Ovary (tissue), 9 donors: ENCODE data around the gene RSAD2. TPM values are rescaled to one million over a fixed set of nuclear protein-coding genes. Genes with fewer than 3 reads are reported as not detected.

ENCODE experiments used
- DNase-seq, 5 donors: peaks; one replicate each; pipeline ENCODE4 v3.0.0-alpha.2; 2019 to 2020
- H3K27ac ChIP-seq, 2 donors: fragments of 200-600 bp; one replicate each; pipeline versions ENCODE4 v1.5.1 to v1.8.0; 2019 to 2022
- H3K27me3 ChIP-seq: fragments of 200-600 bp; one replicate; pipeline ENCODE4 v1.8.0; 2022
- H3K36me3 ChIP-seq: fragments of 200-600 bp; sonication (generic); one replicate; pipeline ENCODE4 v1.5.1; 2019
- H3K4me1 ChIP-seq: one replicate; pipeline ENCODE4 v1.8.1; 2013; ENCODE audit warnings: mild to moderate bottlenecking, moderate library complexity; ENCODE audit not compliant: insufficient read depth
- H3K4me3 ChIP-seq: fragments of 200-600 bp; sonication (generic); one replicate; pipeline ENCODE4 v1.5.1; 2017
- H3K9me3 ChIP-seq, 2 donors: fragments of 200-600 bp in 1 of 2; sonication (generic) in 1 of 2; one replicate each; pipeline versions ENCODE4 v1.5.1 to v1.8.1; 2013 to 2019; ENCODE audit warnings: mild to moderate bottlenecking in 1 of 2, moderate library complexity in 1 of 2
- CTCF ChIP-seq, 3 donors: fragments of 450-650 bp in 2 of 3; fragments of 200-600 bp in 1 of 3; IDR thresholded peaks; one replicate each; pipeline versions ENCODE4 v1.5.1 to v1.8.0; 2016 to 2022; ENCODE audit warnings: antibody characterized with exemption in 3 of 3, mild to moderate bottlenecking in 1 of 3
- EP300 ChIP-seq: sonication (generic); formaldehyde crosslinking; IDR thresholded peaks from one replicate; pipeline ENCODE4 v1.6.1; 2017; ENCODE audit warnings: antibody characterized with exemption
- POLR2A ChIP-seq: fragments of 450-650 bp; IDR thresholded peaks from one replicate; pipeline ENCODE4 v1.6.1; 2017; ENCODE audit warnings: antibody characterized with exemption, mild to moderate bottlenecking, moderate library complexity
- WGBS, 3 donors: extraction: QIAGEN DNeasy Blood & Tissue Kit in 1 of 3; methylation state at CpG; one replicate each; pipeline versions ENCODE4 v1.1.5 to v1.1.7; 2013 to 2017; 5-methylcytosine and 5-hydroxymethylcytosine counted together
- intact Hi-C, 4 donors: fragments of 100-400 bp; cut with DNase I; formaldehyde crosslinking; loops; one replicate each; pipeline versions ENCODE4 v1.11.0 to v1.15.1; 2022 to 2023
- polyA plus RNA-seq, 2 donors: library from polyadenylated mRNA; stranded (reverse); fragments of 200-250 nt in 1 of 2; fragments of 350-450 nt in 1 of 2; fragmentation: Illumina TruSeq in 1 of 2; extraction: RNeasy Lipid Tissue Mini Kit (QIAGEN cat#74804) in 1 of 2; gene quantifications; one replicate each; pipeline ENCODE4 v1.2.3, GENCODE V29; 2013 to 2014
- total RNA-seq, 7 donors: library from RNA; depleted of rRNA in 2 of 7; stranded (reverse); fragments of >200 nt in 2 of 7; fragmentation: NEBNext Ultra II Directional in 3 of 7; extraction: Animal tissue kit (Norgen Biotek cat#: 25700) in 3 of 7; gene quantifications; one replicate each; pipeline versions ENCODE4 v1.1.0 to v1.2.4, GENCODE V29; 2016 to 2023
- donor health status: DM: no; HTN: no; CAD: no; lungs with moderate emphysema.
- donor health status: DM: no; HTN: no; CAD: no.
- donor health status: Bipolar disorder and iron deficiency.
- donor health status: DM: yes; HTN: yes; CAD: no.
- donor health status: DM: no; HTN: no; CAD: no.
- donor health status: DM: yes; HTN: yes; CAD: no.

The RSAD2 gene
- total and polyA plus RNA-seq, 9 donors = 1.9 to 11.1 (median 4.7) TPM

GRCh38 chr2:6883448-6884122, 6.0 kb downstream of the RSAD2 start:
- H3K4me1 ChIP-seq = peaks cover 2% of the 10 kb centered on the region
- no peak for TF ChIP-seq POLR2A
- no peak for TF ChIP-seq EP300
- no peak for TF ChIP-seq CTCF (IDR thresholded peaks at IDR 0.05)
- no peaks in the 10 kb centered on the region for H3K9me3 ChIP-seq
- no peak for DNase-seq
- no peaks in the 10 kb centered on the region for H3K36me3 ChIP-seq
- no peak overlapping the region for H3K4me3 ChIP-seq
- no peaks in the 10 kb centered on the region for H3K27me3 ChIP-seq
- WGBS, 3 donors = 56 to 72% (median 66%) methylated on average over 7 of the region's 7 CpGs
- H3K27ac ChIP-seq = no peak overlapping the region
- intact Hi-C loops = no loop called here

- TF ChIP-seq EP300 = no peak
- TF ChIP-seq POLR2A = no peak
- no peak for TF ChIP-seq CTCF (IDR thresholded peaks at IDR 0.05)
- Histone ChIP-seq H3K9me3 (no peaks in the 10 kb centered on the region), H3K36me3 (no peaks in the 10 kb centered on the region), H3K4me3 (no peak overlapping the region), H3K27ac (no peak overlapping the region), H3K27me3 (no peaks in the 10 kb centered on the region), H3K4me1 (peaks cover 2% of the 10 kb centered on the region)
- intact Hi-C loops = no loop called here
- DNase-seq = no peak
- WGBS, 3 donors = 81 to 90% (median 84%) methylated on average over 2 of the region's 2 CpGs
These were observed 8.0 kb downstream of the RSAD2 start for GRCh38 chr2:6885551-6885950.

GRCh38 chr2:6885968-6886367, 8.4 kb downstream of the RSAD2 start:
- DNase-seq = no peak
- intact Hi-C loops = no loop called here
- TF ChIP-seq EP300 = no peak
- no peak for TF ChIP-seq POLR2A
- no peak for TF ChIP-seq CTCF (IDR thresholded peaks at IDR 0.05)
- Histone ChIP-seq H3K27me3 (no peaks in the 10 kb centered on the region), H3K4me3 (no peak overlapping the region), H3K4me1 (peaks cover 2% of the 10 kb centered on the region), H3K27ac (no peak overlapping the region), H3K36me3 (no peaks in the 10 kb centered on the region), H3K9me3 (no peaks in the 10 kb centered on the region)
- 89 to 97% (median 97%) methylated on average over 3 of the region's 3 CpGs for WGBS, 3 donors

GRCh38 chr2:6887751-6888192, 10.2 kb downstream of the RSAD2 start:
- H3K27ac ChIP-seq = no peak overlapping the region
- no peak for DNase-seq
- WGBS, 3 donors = 69 to 75% (median 75%) methylated on average over 3 of the region's 3 CpGs
- no peaks in the 10 kb centered on the region for H3K27me3 ChIP-seq
- TF ChIP-seq POLR2A = no peak
- no peak for TF ChIP-seq EP300
- TF ChIP-seq CTCF (IDR thresholded peaks at IDR 0.05) = no peak
- H3K4me1 ChIP-seq = peaks cover 2% of the 10 kb centered on the region
- intact Hi-C loops = no loop called here
- no peak overlapping the region for H3K4me3 ChIP-seq
- no peaks in the 10 kb centered on the region for H3K9me3 ChIP-seq
- H3K36me3 ChIP-seq = no peaks in the 10 kb centered on the region
